WTC11 (cell line): Measurements from ENCODE around the gene SYNPO2. TPM values are rescaled to one million over a fixed set of nuclear protein-coding genes. Genes with fewer than 3 reads are reported as not detected.

ENCODE experiments used
- ATF1 ChIP-seq: sonication (generic); formaldehyde crosslinking; IDR thresholded peaks from 2 replicates; pipeline ENCODE4 v1.8.1; 2023; ENCODE audit warnings: mild to moderate bottlenecking, moderate library complexity, missing genetic modification reagents
- CREB1 ChIP-seq: sonication (generic); formaldehyde crosslinking; IDR thresholded peaks from 2 replicates; pipeline ENCODE4 v1.8.0; 2023; ENCODE audit warnings: mild to moderate bottlenecking, missing genetic modification reagents
- ELF4 ChIP-seq: sonication (generic); formaldehyde crosslinking; IDR thresholded peaks from 2 replicates; pipeline ENCODE4 v1.8.1; 2022; ENCODE audit warnings: low read depth, mild to moderate bottlenecking, moderate library complexity, missing genetic modification reagents
- EMX1 ChIP-seq: fragments of 250-450 bp; sonication (Bioruptor Pico); IDR thresholded peaks from 2 replicates; pipeline ENCODE4 v1.8.0; 2021; ENCODE audit warnings: mild to moderate bottlenecking
- ESRRA ChIP-seq: sonication (generic); formaldehyde crosslinking; IDR thresholded peaks from 2 replicates; pipeline ENCODE4 v1.8.1; 2022; ENCODE audit warnings: mild to moderate bottlenecking, missing genetic modification reagents, borderline replicate concordance
- HMGA2 ChIP-seq: fragments of 250-450 bp; sonication (Bioruptor Pico); IDR thresholded peaks from 2 replicates; pipeline ENCODE4 v1.4.0; 2021; ENCODE audit warnings: mild to moderate bottlenecking, moderate library complexity
- IRF2 ChIP-seq: sonication (generic); formaldehyde crosslinking; IDR thresholded peaks from 2 replicates; pipeline ENCODE4 v1.8.0; 2022; ENCODE audit warnings: low read depth, missing genetic modification reagents, borderline replicate concordance
- JUN ChIP-seq: sonication (generic); formaldehyde crosslinking; IDR thresholded peaks from 2 replicates; pipeline ENCODE4 v1.8.0; 2023; ENCODE audit warnings: mild to moderate bottlenecking, missing genetic modification reagents
- KAT7 ChIP-seq: sonication (generic); formaldehyde crosslinking; IDR thresholded peaks from 2 replicates; pipeline ENCODE4 v1.8.1; 2023; ENCODE audit warnings: missing genetic modification reagents, mild to moderate bottlenecking, borderline replicate concordance
- NR1H2 ChIP-seq: sonication (generic); formaldehyde crosslinking; IDR thresholded peaks from 2 replicates; pipeline ENCODE4 v1.9.0; 2021; ENCODE audit warnings: mild to moderate bottlenecking, moderate library complexity, missing genetic modification reagents
- NR2C2 ChIP-seq: sonication (generic); formaldehyde crosslinking; IDR thresholded peaks from 2 replicates; pipeline ENCODE4 v1.8.0; 2022; ENCODE audit warnings: mild to moderate bottlenecking, missing genetic modification reagents
- NR3C1 ChIP-seq: sonication (generic); formaldehyde crosslinking; conservative IDR thresholded peaks from 2 replicates; pipeline ENCODE4 v1.8.1; 2023; ENCODE audit warnings: low read depth, mild to moderate bottlenecking, missing genetic modification reagents
- OVOL2 ChIP-seq: fragments of 250-450 bp; sonication (Bioruptor Pico); IDR thresholded peaks from 2 replicates; pipeline ENCODE4 v1.9.0; 2021; ENCODE audit warnings: mild to moderate bottlenecking, borderline replicate concordance
- PRRX2 ChIP-seq: fragments of 250-450 bp; sonication (Bioruptor Pico); IDR thresholded peaks from 2 replicates; pipeline ENCODE4 v1.8.0; 2021; ENCODE audit warnings: mild to moderate bottlenecking
- RELA ChIP-seq: sonication (generic); formaldehyde crosslinking; IDR thresholded peaks from 2 replicates; pipeline ENCODE4 v1.8.1; 2022; ENCODE audit warnings: missing genetic modification reagents, mild to moderate bottlenecking, borderline replicate concordance
- SP1 ChIP-seq: sonication (generic); formaldehyde crosslinking; conservative IDR thresholded peaks from 2 replicates; pipeline ENCODE4 v1.8.1; 2022; ENCODE audit warnings: missing genetic modification reagents
- TEAD1 ChIP-seq: sonication (generic); formaldehyde crosslinking; IDR thresholded peaks from 2 replicates; pipeline ENCODE4 v1.8.0; 2022; ENCODE audit warnings: mild to moderate bottlenecking, missing genetic modification reagents
- ZNF138 ChIP-seq: sonication (generic); formaldehyde crosslinking; conservative IDR thresholded peaks from 2 replicates; pipeline ENCODE4 v1.8.1; 2022; ENCODE audit warnings: mild to moderate bottlenecking, moderate library complexity, missing genetic modification reagents
- ZNF232 ChIP-seq: sonication (generic); formaldehyde crosslinking; IDR thresholded peaks from 2 replicates; pipeline ENCODE4 v1.8.0; 2022; ENCODE audit warnings: mild to moderate bottlenecking, missing genetic modification reagents
- ZNF423 ChIP-seq: fragments of 250-450 bp; sonication (Bioruptor Pico); IDR thresholded peaks from 2 replicates; pipeline ENCODE4 v2.1.2; 2022; ENCODE audit warnings: mild to moderate bottlenecking, moderate library complexity
- total RNA-seq: library from RNA; stranded (reverse); gene quantifications from 3 replicates; pipeline ENCODE4 v1.2.3, GENCODE V29; 2021
- TF ChIP-seq, protein P1 (sequence below): fragments of 200-600 bp; IDR thresholded peaks from 2 replicates; pipeline ENCODE4 v1.8.0; 2022; ENCODE audit warnings: antibody characterized with exemption
- TF ChIP-seq, protein P2 (sequence below): sonication (generic); formaldehyde crosslinking; IDR thresholded peaks from 2 replicates; pipeline ENCODE4 v1.8.0; 2022; ENCODE audit warnings: missing genetic modification reagents
- TF ChIP-seq, protein P3 (sequence below): sonication (generic); formaldehyde crosslinking; IDR thresholded peaks from 2 replicates; pipeline ENCODE4 v1.8.1; 2023; ENCODE audit warnings: mild to moderate bottlenecking, moderate library complexity, missing genetic modification reagents
- TF ChIP-seq, protein P4 (sequence below): sonication (generic); formaldehyde crosslinking; conservative IDR thresholded peaks from 2 replicates; pipeline ENCODE4 v1.8.1; 2022; ENCODE audit warnings: mild to moderate bottlenecking, missing genetic modification reagents
- TF ChIP-seq, protein P5 (sequence below): sonication (generic); formaldehyde crosslinking; IDR thresholded peaks from 2 replicates; pipeline ENCODE4 v1.8.1; 2023; ENCODE audit warnings: mild to moderate bottlenecking, missing genetic modification reagents
- TF ChIP-seq, protein P6 (sequence below): fragments of 250-450 bp; sonication (Bioruptor Pico); IDR thresholded peaks from 2 replicates; pipeline ENCODE4 v1.9.0; 2021; ENCODE audit warnings: mild to moderate bottlenecking
- TF ChIP-seq, protein P7 (sequence below): sonication (generic); formaldehyde crosslinking; IDR thresholded peaks from 2 replicates; pipeline ENCODE4 v1.8.1; 2022; ENCODE audit warnings: low read depth, mild to moderate bottlenecking, moderate library complexity, missing genetic modification reagents, borderline replicate concordance
- TF ChIP-seq, protein P8 (sequence below): fragments of 250-450 bp; sonication (Bioruptor Pico); conservative IDR thresholded peaks from 2 replicates; pipeline ENCODE4 v1.9.0; 2021; ENCODE audit warnings: mild to moderate bottlenecking

Gene SYNPO2
- total RNA-seq, 1 experiment from 2014 or later: 1.9 TPM

DNA sequence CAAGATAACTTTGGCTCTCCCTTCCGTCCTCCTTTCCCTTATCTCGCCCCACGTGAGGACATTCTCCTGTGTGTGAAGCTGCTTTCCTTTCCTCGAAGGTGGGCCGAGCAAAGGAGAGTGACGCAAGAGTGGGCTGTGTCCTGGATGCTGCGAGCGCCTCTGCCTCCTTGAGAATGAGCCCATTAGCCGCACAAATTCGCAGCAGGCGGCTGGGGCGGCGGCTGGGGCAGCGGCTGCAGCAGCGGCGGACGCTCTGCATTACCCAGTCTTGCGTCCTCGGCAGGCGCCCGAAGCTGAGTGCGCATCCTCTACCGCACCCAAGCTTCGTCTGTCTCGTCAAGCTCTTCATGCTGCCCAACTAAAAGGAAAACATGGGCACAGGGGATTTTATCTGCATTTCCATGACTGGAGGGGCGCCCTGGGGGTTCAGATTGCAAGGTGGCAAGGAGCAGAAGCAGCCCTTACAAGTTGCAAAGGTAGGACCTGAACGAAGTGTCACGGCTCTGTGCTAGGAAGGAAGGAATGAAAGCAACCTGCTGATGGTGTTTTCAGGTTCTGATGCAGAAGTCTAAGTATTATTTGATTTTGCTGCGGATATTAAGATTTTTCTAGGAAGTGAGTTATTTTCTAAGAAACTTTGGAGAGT is at the start of gene SYNPO2 (continued):
- TF ChIP-seq, protein P1, sequence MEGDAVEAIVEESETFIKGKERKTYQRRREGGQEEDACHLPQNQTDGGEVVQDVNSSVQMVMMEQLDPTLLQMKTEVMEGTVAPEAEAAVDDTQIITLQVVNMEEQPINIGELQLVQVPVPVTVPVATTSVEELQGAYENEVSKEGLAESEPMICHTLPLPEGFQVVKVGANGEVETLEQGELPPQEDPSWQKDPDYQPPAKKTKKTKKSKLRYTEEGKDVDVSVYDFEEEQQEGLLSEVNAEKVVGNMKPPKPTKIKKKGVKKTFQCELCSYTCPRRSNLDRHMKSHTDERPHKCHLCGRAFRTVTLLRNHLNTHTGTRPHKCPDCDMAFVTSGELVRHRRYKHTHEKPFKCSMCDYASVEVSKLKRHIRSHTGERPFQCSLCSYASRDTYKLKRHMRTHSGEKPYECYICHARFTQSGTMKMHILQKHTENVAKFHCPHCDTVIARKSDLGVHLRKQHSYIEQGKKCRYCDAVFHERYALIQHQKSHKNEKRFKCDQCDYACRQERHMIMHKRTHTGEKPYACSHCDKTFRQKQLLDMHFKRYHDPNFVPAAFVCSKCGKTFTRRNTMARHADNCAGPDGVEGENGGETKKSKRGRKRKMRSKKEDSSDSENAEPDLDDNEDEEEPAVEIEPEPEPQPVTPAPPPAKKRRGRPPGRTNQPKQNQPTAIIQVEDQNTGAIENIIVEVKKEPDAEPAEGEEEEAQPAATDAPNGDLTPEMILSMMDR: no peak
- TF ChIP-seq NR1H2 (no peak), ATF1 (CRISPR knock-in tag) (no peak), ZNF423 (CRISPR knock-in tag) (no peak), ESRRA (CRISPR knock-in tag) (no peak), NR3C1 (CRISPR knock-in tag) (no peak), EMX1 (no peak), HMGA2 (CRISPR knock-in tag) (no peak), KAT7 (CRISPR knock-in tag) (no peak), ZNF138 (CRISPR knock-in tag) (no peak), PRRX2 (CRISPR knock-in tag) (no peak), ELF4 (CRISPR knock-in tag) (no peak), NR2C2 (no peak), RELA (CRISPR knock-in tag) (no peak), TEAD1 (CRISPR knock-in tag) (peak; percentile 64; the same call in 1 of the 2 replicates), IRF2 (CRISPR knock-in tag) (no peak), CREB1 (CRISPR knock-in tag) (no peak), OVOL2 (no peak), ZNF232 (0 out of 2 replicates have a peak, but pooled peaks have one; percentile 46), JUN (CRISPR knock-in tag) (no peak), SP1 (no peak; the same call in 1 of the 2 replicates)
- TF ChIP-seq, protein P2, sequence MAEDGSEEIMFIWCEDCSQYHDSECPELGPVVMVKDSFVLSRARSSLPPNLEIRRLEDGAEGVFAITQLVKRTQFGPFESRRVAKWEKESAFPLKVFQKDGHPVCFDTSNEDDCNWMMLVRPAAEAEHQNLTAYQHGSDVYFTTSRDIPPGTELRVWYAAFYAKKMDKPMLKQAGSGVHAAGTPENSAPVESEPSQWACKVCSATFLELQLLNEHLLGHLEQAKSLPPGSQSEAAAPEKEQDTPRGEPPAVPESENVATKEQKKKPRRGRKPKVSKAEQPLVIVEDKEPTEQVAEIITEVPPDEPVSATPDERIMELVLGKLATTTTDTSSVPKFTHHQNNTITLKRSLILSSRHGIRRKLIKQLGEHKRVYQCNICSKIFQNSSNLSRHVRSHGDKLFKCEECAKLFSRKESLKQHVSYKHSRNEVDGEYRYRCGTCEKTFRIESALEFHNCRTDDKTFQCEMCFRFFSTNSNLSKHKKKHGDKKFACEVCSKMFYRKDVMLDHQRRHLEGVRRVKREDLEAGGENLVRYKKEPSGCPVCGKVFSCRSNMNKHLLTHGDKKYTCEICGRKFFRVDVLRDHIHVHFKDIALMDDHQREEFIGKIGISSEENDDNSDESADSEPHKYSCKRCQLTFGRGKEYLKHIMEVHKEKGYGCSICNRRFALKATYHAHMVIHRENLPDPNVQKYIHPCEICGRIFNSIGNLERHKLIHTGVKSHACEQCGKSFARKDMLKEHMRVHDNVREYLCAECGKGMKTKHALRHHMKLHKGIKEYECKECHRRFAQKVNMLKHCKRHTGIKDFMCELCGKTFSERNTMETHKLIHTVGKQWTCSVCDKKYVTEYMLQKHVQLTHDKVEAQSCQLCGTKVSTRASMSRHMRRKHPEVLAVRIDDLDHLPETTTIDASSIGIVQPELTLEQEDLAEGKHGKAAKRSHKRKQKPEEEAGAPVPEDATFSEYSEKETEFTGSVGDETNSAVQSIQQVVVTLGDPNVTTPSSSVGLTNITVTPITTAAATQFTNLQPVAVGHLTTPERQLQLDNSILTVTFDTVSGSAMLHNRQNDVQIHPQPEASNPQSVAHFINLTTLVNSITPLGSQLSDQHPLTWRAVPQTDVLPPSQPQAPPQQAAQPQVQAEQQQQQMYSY (CRISPR knock-in tag): no peak
- TF ChIP-seq, protein P3, sequence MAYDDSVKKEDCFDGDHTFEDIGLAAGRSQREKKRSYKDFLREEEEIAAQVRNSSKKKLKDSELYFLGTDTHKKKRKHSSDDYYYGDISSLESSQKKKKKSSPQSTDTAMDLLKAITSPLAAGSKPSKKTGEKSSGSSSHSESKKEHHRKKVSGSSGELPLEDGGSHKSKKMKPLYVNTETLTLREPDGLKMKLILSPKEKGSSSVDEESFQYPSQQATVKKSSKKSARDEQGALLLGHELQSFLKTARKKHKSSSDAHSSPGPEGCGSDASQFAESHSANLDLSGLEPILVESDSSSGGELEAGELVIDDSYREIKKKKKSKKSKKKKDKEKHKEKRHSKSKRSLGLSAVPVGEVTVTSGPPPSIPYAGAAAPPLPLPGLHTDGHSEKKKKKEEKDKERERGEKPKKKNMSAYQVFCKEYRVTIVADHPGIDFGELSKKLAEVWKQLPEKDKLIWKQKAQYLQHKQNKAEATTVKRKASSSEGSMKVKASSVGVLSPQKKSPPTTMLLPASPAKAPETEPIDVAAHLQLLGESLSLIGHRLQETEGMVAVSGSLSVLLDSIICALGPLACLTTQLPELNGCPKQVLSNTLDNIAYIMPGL: no peak
- TF ChIP-seq, protein P4, sequence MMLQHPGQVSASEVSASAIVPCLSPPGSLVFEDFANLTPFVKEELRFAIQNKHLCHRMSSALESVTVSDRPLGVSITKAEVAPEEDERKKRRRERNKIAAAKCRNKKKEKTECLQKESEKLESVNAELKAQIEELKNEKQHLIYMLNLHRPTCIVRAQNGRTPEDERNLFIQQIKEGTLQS: peak; percentile 86; the same call in 1 of the 2 replicates
- TF ChIP-seq, protein P5, sequence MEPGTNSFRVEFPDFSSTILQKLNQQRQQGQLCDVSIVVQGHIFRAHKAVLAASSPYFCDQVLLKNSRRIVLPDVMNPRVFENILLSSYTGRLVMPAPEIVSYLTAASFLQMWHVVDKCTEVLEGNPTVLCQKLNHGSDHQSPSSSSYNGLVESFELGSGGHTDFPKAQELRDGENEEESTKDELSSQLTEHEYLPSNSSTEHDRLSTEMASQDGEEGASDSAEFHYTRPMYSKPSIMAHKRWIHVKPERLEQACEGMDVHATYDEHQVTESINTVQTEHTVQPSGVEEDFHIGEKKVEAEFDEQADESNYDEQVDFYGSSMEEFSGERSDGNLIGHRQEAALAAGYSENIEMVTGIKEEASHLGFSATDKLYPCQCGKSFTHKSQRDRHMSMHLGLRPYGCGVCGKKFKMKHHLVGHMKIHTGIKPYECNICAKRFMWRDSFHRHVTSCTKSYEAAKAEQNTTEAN (CRISPR knock-in tag): no peak
- TF ChIP-seq, protein P6, sequence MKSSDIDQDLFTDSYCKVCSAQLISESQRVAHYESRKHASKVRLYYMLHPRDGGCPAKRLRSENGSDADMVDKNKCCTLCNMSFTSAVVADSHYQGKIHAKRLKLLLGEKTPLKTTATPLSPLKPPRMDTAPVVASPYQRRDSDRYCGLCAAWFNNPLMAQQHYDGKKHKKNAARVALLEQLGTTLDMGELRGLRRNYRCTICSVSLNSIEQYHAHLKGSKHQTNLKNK (CRISPR knock-in tag): no peak
- TF ChIP-seq, protein P7, sequence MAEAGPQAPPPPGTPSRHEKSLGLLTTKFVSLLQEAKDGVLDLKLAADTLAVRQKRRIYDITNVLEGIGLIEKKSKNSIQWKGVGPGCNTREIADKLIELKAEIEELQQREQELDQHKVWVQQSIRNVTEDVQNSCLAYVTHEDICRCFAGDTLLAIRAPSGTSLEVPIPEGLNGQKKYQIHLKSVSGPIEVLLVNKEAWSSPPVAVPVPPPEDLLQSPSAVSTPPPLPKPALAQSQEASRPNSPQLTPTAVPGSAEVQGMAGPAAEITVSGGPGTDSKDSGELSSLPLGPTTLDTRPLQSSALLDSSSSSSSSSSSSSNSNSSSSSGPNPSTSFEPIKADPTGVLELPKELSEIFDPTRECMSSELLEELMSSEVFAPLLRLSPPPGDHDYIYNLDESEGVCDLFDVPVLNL: no peak
- TF ChIP-seq, protein P8, sequence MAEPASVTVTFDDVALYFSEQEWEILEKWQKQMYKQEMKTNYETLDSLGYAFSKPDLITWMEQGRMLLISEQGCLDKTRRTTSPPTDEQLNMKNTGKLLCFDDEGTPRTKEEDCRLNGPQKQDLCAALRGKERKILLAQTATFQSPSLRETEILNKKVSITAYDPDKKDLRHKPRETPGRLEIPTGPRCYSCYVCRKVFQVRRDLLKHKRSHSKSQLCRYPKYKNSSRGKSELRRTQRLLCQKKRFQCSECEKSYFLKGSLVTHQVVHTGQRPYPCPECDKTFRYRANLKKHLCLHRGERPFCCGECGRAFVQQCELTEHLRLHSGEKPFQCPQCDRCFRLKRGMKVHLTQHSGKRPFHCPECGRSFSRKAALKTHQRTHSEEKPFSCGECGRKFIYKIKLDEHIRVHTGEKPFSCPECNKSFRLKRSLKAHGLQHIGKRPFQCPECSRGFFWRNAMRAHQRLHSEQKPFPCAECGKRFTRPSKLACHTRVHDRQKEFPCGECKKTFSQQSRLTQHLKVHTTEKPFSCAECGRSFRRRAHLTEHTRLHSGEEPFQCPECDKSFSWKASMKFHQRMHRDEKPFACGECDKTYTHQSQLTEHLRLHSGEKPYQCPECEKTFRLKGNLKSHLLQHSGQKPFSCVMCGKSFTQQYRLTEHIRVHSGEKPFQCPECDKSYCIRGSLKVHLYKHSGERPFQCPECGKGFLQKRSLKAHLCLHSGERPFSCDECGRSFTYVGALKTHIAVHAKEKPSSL: no peak
